ENCODE data around the gene GNAI2.

GNAI2 gene

DNA sequence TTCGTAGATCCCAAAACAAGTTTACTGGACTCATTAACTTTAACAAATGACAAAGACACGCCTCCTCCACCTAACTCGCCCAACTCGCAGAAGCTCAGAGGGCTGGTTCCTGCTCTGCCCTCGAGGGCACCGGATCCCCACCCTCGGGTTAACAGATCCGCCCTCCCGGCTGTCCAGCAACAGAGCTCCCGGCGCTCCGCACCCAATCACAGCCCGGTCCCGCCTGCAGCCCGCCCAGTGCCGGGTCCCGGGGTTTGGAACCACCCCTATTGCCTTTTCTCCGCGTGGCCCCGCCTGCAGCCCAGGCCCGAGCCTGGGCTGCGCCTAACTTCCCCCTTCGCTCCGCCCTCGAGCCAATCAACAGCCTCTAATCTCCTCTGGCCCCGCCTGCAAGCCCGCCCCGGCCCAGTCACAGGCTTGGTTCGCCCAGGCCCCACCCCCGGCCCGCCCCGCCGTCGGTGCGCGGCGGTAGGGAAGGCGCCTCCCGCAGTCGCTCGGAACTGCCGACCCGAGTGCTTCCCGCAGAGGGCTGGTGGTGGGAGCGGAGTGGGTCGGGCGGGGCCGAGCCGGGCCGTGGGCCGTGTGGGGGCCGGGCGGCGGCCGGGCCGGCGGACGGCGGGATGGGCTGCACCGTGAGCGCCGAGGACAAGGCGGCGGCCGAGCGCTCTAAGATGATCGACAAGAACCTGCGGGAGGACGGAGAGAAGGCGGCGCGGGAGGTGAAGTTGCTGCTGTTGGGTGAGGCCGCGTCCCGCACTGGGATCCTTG lies at the start of gene GNAI2:
Gene GNAI2, plus strand, starts transcription at position 489 of the 768 bp plus-strand sequence. Its CDS starts 132 bp downstream, at position 621.
- peaks cover 55 to 59% of the 10 kb centered on the region in 2 experiments for H3K4me1 ChIP-seq (ENCODE audit: control insufficient read depth in 1 of 2, insufficient read depth in 1 of 2, low read depth in 1 of 2, low read length in 1 of 2)
- TF ChIP-seq, protein P1, sequence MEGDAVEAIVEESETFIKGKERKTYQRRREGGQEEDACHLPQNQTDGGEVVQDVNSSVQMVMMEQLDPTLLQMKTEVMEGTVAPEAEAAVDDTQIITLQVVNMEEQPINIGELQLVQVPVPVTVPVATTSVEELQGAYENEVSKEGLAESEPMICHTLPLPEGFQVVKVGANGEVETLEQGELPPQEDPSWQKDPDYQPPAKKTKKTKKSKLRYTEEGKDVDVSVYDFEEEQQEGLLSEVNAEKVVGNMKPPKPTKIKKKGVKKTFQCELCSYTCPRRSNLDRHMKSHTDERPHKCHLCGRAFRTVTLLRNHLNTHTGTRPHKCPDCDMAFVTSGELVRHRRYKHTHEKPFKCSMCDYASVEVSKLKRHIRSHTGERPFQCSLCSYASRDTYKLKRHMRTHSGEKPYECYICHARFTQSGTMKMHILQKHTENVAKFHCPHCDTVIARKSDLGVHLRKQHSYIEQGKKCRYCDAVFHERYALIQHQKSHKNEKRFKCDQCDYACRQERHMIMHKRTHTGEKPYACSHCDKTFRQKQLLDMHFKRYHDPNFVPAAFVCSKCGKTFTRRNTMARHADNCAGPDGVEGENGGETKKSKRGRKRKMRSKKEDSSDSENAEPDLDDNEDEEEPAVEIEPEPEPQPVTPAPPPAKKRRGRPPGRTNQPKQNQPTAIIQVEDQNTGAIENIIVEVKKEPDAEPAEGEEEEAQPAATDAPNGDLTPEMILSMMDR (IDR thresholded peaks at IDR 0.05): peak; percentile 59
- no peaks in the 10 kb centered on the region for H3K9me3 ChIP-seq
- no peaks in the 10 kb centered on the region for H3K27me3 ChIP-seq
- peak within 1 kb of the TSS; percentile 99 to 100 for H3K4me3 ChIP-seq (ENCODE audit: low read depth in 1 of 2, low read length in 1 of 2)
- peak within 1 kb of the TSS; percentile 100 for H3K27ac ChIP-seq
- H3K36me3 ChIP-seq: peaks cover 20% of the 10 kb centered on the region

DNA sequence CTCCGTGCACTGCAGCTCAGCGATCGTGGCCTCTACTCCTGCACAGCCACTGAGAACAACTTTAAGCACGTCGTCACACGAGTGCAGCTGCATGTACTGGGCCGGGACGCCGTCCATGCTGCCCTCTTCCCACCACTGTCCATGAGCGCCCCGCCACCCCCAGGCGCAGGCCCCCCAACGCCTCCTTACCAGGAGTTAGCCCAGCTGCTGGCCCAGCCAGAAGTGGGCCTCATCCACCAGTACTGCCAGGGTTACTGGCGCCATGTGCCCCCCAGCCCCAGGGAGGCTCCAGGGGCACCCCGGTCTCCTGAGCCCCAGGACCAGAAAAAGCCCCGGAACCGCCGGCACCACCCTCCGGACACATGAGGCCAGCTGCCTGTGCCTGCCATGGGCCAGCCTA lies 48.3 kb upstream of the GNAI2 start:
- H3K27me3 ChIP-seq: peaks cover 3% of the 10 kb centered on the region
- H3K4me3 ChIP-seq (ENCODE audit: low read depth in 1 of 2, low read length in 1 of 2): no peak overlapping the region
- H3K9me3 ChIP-seq: no peaks in the 10 kb centered on the region
- TF ChIP-seq, protein P1 (IDR thresholded peaks at IDR 0.05): no peak
- no peaks in the 10 kb centered on the region for H3K36me3 ChIP-seq
- H3K27ac ChIP-seq: no peak overlapping the region
- H3K4me1 ChIP-seq (ENCODE audit: control insufficient read depth in 1 of 2, insufficient read depth in 1 of 2, low read depth in 1 of 2, low read length in 1 of 2): no peaks in the 10 kb centered on the region

DNA sequence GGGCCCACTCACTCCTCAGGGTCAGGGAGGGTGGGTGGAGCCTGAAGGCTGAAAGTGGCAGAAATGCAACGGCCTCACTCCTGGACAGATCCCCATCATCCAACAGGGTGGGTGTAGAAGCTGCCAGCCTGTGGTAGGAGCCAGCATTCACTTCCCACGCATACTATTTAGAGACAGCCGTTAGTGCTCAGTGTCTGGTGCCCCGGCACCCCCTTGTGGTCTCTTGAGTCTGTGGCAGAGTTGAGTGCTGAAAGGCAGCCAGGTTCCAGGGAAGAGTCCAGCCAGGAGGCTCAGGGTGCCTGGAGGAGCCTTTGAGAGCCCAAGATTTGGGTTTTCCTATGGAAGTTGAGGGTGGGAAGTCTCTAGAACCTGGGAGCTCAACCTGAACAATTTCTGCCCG lies 46.7 kb upstream of the GNAI2 start:
- Histone ChIP-seq H3K27me3 (peaks cover 19% of the 10 kb centered on the region), H3K9me3 (no peaks in the 10 kb centered on the region), H3K27ac (no peak overlapping the region), H3K4me3 (ENCODE audit: low read depth in 1 of 2, low read length in 1 of 2) (no peak overlapping the region), H3K4me1 (ENCODE audit: control insufficient read depth in 1 of 2, insufficient read depth in 1 of 2, low read depth in 1 of 2, low read length in 1 of 2) (peaks cover 1 to 6% of the 10 kb centered on the region in 2 experiments), H3K36me3 (no peaks in the 10 kb centered on the region)
- TF ChIP-seq, protein P1 (IDR thresholded peaks at IDR 0.05): no peak

DNA sequence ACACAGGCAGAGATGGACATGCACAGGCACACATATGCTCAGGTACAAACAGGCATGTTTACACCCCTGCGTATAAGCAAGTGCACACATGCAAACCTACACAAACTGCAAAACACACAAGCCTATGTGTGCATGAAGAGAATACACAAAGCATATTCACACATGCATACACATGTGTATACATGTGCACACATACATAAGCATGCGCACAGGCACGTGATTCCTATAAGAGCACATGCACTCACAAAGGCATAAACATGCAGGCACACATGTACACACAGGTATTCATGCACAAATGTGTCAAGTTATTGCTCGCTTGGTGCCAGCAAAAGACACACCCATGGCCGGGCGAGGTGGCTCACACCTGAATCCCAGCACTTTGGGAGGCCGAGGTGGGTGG lies 46.0 kb upstream of the GNAI2 start:
- no peaks in the 10 kb centered on the region for H3K36me3 ChIP-seq
- H3K27me3 ChIP-seq: peaks cover 26% of the 10 kb centered on the region
- H3K9me3 ChIP-seq: no peaks in the 10 kb centered on the region
- H3K27ac ChIP-seq: no peak overlapping the region
- peaks cover 6 to 10% of the 10 kb centered on the region in 2 experiments for H3K4me1 ChIP-seq (ENCODE audit: control insufficient read depth in 1 of 2, insufficient read depth in 1 of 2, low read depth in 1 of 2, low read length in 1 of 2)
- TF ChIP-seq, protein P1 (IDR thresholded peaks at IDR 0.05): no peak
- no peak overlapping the region for H3K4me3 ChIP-seq (ENCODE audit: low read depth in 1 of 2, low read length in 1 of 2)

DNA sequence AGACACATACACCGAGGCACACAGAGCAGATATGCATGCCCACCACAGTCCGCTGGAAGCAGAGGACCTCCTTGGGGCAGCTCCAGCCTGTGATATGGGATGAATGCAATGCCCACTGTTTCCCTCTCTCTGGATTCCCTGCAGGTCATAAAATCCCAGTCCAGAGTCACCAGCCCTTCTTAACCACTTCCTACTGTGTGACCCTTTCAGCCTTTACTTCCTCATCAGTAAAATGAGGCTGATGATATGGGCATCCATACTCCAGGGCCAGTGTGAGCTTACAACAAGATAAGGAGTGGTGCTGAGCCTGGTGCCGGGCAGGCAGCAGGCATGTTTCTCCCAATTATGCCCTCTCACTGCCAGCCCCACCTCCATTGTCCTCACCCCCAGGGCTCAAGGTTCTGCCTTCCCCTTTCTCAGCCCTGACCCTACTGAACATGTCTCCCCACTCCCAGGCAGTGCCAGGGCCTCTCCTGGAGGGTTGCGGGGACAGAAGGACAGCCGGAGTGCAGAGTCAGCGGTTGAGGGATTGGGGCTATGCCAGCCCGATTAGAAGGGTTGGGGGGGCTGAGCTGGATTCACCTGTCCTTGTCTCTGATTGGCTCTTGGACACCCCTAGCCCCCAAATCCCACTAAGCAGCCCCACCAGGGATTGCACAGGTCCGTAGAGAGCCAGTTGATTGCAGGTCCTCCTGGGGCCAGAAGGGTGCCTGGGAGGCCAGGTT lies 44.9 kb upstream of the GNAI2 start, which contains the start of gene GNAT1:
Gene GNAT1, plus strand, starts transcription at position 675 of the 725 bp plus-strand sequence. CDS start 116 bp downstream, outside the sequence.
- H3K27me3 ChIP-seq: peaks cover 37% of the 10 kb centered on the region
- no peak within 1 kb of the TSS for H3K27ac ChIP-seq
- no peak within 1 kb of the TSS for H3K4me3 ChIP-seq (ENCODE audit: low read depth in 1 of 2, low read length in 1 of 2)
- TF ChIP-seq, protein P1 (IDR thresholded peaks at IDR 0.05): no peak
- H3K4me1 ChIP-seq (ENCODE audit: control insufficient read depth in 1 of 2, insufficient read depth in 1 of 2, low read depth in 1 of 2, low read length in 1 of 2): peaks cover 6 to 10% of the 10 kb centered on the region in 2 experiments
- H3K36me3 ChIP-seq: no peaks in the 10 kb centered on the region
- H3K9me3 ChIP-seq: no peaks in the 10 kb centered on the region
